GM21529 (cell line): ENCODE data around the gene PDE4B.

Experiments
- ATAC-seq: cut with Tn5 transposase; IDR thresholded peaks from one replicate; pipeline ENCODE4 v1.9.1; 2021; ENCODE audit not compliant: unreplicated experiment

PDE4B gene

DNA sequence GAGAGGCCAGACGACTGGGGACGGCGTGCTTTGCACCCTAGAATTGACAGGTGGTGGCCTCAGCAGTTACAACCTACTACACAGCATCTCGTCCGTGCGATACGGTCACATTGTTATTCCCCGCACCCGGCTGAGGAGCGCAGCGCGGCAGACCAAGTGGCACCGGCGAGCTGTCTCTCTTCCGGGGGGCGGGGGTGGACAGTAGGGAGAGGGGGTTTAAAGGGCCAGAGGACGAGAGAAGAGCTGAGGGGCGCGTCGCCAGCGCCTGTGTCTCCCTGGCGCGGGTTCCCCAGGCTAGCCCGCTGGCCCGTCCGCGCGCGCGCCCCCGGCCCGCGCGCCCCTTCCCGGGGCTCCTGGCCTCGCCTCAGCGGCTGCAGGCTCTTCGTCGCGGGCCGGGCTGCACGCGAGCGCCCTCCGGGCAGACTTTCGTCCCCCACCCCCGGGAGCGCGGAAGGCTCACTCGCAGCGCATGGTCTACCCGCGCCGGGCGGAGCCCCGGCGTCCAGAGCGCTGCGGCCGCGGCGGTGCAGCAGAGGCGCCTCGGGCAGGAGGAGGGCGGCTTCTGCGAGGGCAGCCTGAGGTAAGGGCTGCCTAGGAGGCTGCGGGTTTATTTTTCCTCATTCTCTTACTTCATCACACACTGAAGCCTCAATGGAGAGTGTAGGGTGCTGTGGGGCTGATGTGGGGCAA lies at the start of gene PDE4B:
PDE4B (plus strand) TSS at position 227 of the 690 bp plus-strand sequence.
- ATAC-seq: no peak

DNA sequence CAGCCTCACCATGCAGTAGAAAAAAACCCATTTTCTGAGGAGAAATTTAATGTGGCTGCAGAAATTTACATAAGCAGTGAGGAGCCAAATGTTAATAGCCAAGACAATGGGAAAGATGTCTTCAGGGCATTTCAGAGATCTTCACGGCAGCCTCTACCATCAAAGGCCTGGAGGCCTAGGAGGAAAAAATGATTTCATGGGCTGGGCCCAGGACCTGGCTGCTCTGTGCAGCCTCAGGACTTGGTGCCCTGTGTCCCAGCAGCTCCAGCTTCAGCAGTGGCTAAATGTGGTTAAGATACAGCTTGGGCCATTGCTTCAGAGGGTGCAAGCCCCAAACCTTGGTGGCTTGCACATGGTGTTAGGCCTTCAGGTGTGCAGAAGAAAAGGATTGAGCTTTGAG lies 48.0 kb upstream of the PDE4B start:
- ATAC-seq: no peak

DNA sequence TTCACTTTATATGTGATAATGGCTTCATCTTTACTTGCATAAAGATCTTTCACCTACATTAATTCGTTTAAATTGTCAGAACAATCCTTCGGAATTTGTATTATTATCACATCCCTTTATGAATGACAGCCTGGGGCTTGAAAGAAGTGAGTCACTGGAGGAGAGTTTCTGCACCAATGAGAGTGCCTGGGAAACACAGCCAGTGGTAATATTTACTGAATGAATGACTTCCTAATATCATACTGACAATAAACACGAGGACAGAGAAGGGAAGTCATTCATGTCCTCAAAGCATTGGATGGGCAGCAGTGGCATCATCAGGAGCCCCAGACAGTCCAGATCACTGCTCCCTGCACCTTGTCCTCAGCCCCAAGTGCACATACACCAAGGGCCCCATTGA lies 40.7 kb upstream of the PDE4B start:
- no peak for ATAC-seq

- no peak for ATAC-seq
Observed at GRCh38 chr1:65756616-65757015, 36.1 kb upstream of the PDE4B start.

- no peak for ATAC-seq
Observed at GRCh38 chr1:65757531-65757930, 35.2 kb upstream of the PDE4B start.

DNA sequence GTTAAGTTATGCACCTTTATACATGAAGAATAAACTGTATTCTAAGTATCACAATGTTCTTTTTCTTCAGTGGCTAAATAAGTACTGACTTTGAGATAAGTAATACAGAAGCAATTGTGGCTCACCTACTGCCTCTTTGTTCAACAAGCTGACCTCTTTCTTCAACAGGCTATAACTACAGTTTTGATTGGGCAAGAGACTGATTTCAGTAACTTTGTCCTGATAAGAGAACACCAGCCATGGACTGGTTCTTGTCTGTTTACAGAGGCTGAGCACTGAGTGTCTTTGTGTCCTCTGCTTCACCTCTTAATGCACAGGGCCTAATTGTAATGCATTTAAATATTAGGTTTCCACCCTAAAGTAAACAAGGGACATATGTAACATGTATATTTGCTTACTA lies 34.6 kb upstream of the PDE4B start:
- no peak for ATAC-seq

- no peak for ATAC-seq
Observed at GRCh38 chr1:65759516-65759915, 33.2 kb upstream of the PDE4B start.

GRCh38 chr1:65762081-65762862 lies 30.4 kb upstream of the PDE4B start:
- ATAC-seq: peak; percentile 74

DNA sequence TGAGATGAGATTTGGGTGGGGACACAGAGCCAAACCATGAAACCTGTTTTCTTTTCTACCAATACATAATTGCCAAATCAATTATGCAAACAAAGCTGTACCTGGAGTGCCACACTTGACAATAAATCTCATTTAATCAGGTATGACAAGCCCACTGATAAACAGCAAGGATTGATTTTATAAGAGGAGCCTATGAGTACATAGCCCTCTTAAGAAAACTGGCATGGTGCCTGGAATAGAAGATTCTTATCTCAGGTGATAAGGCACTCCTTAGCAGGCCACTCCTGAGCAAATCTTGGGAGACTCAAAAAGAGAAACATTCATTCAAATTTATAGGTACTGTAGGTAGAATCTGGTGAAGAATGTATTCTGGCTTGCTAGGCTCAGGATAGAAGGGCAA lies 28.6 kb upstream of the PDE4B start:
- no peak for ATAC-seq

DNA sequence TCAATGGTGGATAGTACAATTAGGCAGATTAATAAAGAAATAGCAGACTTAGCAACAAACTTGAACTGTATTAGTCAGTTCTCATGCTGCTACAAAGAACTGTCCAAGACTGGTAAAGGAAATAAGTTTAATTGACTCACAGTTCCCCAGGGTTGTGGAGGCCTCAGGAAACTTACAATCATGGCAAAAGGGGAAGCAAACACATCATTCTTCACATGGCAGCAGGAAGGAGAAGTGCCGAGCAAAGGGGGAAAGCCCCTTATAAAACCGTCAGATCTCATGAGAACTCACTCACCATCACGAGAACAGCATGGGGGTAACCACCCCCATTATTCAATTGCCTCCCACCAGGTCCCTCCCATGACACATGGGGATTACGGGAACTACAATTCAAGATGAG lies 27.1 kb upstream of the PDE4B start:
- ATAC-seq: no peak

- ATAC-seq: no peak
Observed at GRCh38 chr1:65769636-65770035, 23.1 kb upstream of the PDE4B start.

- ATAC-seq: no peak
Observed at GRCh38 chr1:65772607-65773006, 20.1 kb upstream of the PDE4B start.

DNA sequence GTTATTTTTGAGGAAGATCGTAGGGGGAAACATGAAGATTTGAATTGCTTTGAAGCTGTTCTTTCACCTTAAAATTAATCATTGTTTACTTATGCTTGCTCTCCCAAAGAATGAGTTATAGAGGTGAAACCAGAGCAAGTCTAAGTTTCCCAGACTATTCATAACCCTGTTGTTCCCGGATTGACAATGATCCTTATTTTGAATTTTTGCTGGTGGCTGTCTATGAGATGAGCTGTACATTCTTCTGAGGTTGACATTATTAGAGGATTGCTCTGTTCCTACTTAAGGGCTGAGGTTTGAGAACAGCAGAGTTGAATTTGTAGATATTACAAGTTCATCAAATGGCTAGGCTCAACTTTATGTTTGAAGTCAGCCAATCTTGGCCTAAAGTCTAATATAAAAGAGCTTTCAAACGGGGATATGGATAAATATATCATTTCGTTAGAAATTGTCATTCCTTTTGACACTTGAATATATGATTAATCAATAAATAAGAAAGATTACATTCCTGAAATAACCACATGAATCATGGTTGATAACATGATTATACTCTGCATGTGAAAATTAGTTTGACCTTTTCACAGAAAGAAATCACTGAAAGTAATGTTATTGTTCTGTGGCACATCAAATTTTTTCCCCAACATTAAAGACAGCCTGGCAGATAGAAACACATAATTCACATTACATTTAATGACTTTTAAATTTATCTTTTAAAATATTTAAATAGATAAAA lies 19.1 kb upstream of the PDE4B start:
- ATAC-seq: no peak

- ATAC-seq: no peak
Observed at GRCh38 chr1:65788762-65789161, 3.9 kb upstream of the PDE4B start.

- no peak for ATAC-seq
Observed at GRCh38 chr1:65791396-65791795, 1.3 kb upstream of the PDE4B start.

DNA sequence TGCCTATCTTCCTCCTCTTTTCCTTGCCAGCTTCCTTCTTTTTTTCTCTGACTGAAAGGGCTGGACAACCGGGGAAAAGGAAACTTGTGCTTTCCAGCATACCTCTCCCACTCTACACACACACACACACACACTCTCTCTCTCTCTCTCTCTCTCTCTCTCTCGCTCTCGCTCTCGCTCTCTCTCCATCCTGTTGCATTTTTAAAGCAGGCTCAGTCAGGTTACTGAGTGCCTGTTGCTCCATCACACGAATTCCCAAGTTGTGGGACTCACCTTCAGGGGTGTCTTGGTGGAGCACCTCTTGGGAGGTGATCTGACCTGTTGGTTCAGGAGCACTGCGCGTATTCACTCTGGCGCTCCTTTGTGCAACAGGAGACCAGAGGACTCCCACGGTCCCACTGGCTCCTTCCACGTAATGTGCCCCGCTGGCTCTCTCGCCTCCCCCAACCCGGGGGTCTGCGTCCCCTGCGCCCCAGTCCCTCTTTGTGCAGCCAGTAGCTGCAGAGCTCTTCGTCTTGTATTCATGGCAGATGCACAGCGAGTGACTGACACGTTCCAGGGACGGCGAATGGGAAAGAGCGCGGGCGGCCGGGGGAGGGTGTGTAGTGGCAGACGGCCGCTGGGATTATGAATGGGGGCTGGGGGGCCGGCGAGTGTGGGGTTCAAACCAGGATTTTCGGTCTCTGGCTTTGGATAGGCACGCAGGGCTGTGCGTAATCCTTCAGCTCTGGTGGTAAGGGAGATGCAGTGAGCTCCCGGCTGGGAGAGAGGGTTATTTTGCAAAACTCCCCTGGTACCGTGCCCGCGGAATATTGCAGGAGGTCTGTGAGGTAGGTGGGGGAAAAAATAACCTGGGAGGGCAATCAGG lies 660 bp upstream of the PDE4B start:
- no peak for ATAC-seq

- ATAC-seq: no peak
Observed at GRCh38 chr1:65793359-65793732, 651 bp downstream of the PDE4B start.

DNA sequence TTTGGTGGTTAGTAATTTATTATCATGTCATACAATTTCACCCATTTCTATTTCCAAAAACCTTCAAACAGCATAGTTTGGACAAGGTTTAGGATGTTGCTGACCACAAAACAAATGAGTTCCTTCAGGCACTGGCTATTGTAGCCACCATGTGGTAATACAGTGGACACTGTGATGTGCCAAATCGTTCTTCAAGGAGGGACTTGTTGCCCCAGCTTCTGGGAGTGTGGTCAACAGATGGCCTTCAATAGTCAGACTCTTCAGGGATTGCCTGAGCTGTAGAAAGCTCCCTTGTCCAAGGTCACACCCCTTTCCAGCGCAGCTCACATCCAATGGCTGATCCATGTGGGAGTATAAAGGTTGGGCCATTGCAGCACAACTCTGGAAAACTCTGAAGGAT lies 2.6 kb downstream of the PDE4B start:
- no peak for ATAC-seq

DNA sequence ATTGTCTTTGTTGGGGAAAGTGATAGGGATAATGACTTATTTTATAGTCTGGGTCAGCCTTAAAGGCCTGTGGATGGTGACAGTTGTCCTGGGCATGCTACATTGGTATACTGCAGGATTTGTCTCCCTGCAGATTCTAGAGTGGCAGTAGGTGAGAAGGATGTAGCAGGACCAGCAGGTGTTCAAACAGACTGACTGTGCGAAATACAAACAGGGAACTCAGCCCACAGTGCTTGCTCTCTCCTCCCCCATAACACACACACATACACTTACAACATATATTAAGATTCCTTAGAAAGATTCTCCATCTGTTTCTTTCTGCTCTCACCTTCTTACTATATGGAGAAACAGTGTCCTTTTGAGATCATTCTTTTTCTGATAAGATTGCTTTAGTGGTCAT lies 6.9 kb downstream of the PDE4B start:
- ATAC-seq: no peak

DNA sequence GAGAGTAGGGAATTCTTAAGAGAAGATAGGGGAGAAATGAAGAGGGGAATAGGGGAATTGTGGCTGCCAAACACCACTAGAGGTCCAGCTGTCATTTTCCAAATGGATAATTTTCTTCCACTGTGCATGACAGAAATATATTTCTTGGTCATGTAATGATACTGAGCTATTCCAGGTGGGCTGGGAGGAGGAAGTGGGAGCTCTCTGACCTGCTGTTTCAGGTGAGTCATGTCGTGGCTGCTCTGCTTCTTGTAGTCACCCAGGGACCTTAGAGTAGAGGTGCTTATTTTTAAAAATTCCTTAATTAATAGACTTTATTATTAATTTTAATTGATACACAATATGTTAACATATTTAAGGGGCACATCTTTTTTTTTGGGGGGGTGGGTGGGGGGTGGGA lies 11.9 kb downstream of the PDE4B start:
- ATAC-seq: no peak

GRCh38 chr1:65812065-65812464 lies 19.4 kb downstream of the PDE4B start:
- ATAC-seq: peak; percentile 99
